AG20443 (cell line): ENCODE measurements around the gene CUX1.
"Not testable (repeated sequence)": the region's sequence is repeated elsewhere in the genome, so short reads cannot be mapped to it uniquely, and the experiment has no call there.

Source experiments
- DNase-seq: peaks from one replicate; pipeline ENCODE4 v3.0.0; 2012; ENCODE audit warnings: low spot score, mixed read lengths

CUX1 gene

GRCh38 chr7:102008535-102009262 is 191.3 kb downstream of the CUX1 start:
- DNase-seq: no peak

GRCh38 chr7:102009628-102010027 is 192.2 kb downstream of the CUX1 start:
- DNase-seq: no peak

- not testable (repeated sequence) for DNase-seq
These were observed 194.8 kb downstream of the CUX1 start for GRCh38 chr7:102012112-102012830.

GRCh38 chr7:102012941-102013461 is 195.6 kb downstream of the CUX1 start:
- DNase-seq: no peak

- no peak for DNase-seq
These were observed 201.4 kb downstream of the CUX1 start for GRCh38 chr7:102018876-102019275.

- no peak for DNase-seq
These were observed 202.0 kb downstream of the CUX1 start for GRCh38 chr7:102019461-102019860.

GRCh38 chr7:102021841-102022618 is 204.6 kb downstream of the CUX1 start:
- no peak for DNase-seq

GRCh38 chr7:102024005-102024768 is 206.8 kb downstream of the CUX1 start:
- no peak for DNase-seq

GRCh38 chr7:102024769-102025391 is 207.5 kb downstream of the CUX1 start:
- DNase-seq: no peak

- DNase-seq: not testable (repeated sequence)
These were observed 208.4 kb downstream of the CUX1 start for GRCh38 chr7:102025777-102026176.

GRCh38 chr7:102028206-102028826 is 210.9 kb downstream of the CUX1 start:
- no peak for DNase-seq

GRCh38 chr7:102029616-102030015 is 212.2 kb downstream of the CUX1 start:
- no peak for DNase-seq

GRCh38 chr7:102030696-102031095 is 213.3 kb downstream of the CUX1 start:
- DNase-seq: no peak

- no peak for DNase-seq
These were observed 219.5 kb downstream of the CUX1 start for GRCh38 chr7:102036958-102037357.

- no peak for DNase-seq
These were observed 222.3 kb downstream of the CUX1 start for GRCh38 chr7:102039706-102040105.

- no peak for DNase-seq
These were observed 223.1 kb downstream of the CUX1 start for GRCh38 chr7:102040569-102040968.

GRCh38 chr7:102042016-102042656 is 224.7 kb downstream of the CUX1 start:
- DNase-seq: peak; percentile 57

- not testable (repeated sequence) for DNase-seq
These were observed 225.4 kb downstream of the CUX1 start for GRCh38 chr7:102042796-102043195.

- no peak for DNase-seq
These were observed 227.2 kb downstream of the CUX1 start for GRCh38 chr7:102044641-102044983.

GRCh38 chr7:102044984-102045673 is 227.7 kb downstream of the CUX1 start:
- DNase-seq: peak; percentile 91
